Right lobe of liver (tissue), 4 donors: ENCODE results near the gene RANBP17.

Experiments used
- CTCF ChIP-seq, 4 donors: fragments of 200-600 bp in 3 of 4; fragments of 450-650 bp in 1 of 4; IDR thresholded peaks; one replicate each; pipeline versions ENCODE4 v1.5.1 to v1.8.0; 2016 to 2022; ENCODE audit warnings: antibody characterized with exemption in 4 of 4, mild to moderate bottlenecking in 2 of 4
- POLR2A ChIP-seq: fragments of 450-650 bp; IDR thresholded peaks from one replicate; pipeline ENCODE4 v1.6.1; 2017; ENCODE audit warnings: antibody characterized with exemption, mild to moderate bottlenecking
- donor health status: DM: no; HTN: no; CAD: no.
- donor health status: DM: no; HTN: no; CAD: no.
- donor health status: DM: no; HTN: yes; CAD: no.

GRCh38 chr5:170819824-170820223, 42.0 kb upstream of the RANBP17 start:
- TF ChIP-seq CTCF (IDR thresholded peaks at IDR 0.05): no peak
- no peak for TF ChIP-seq POLR2A
